Measurements from ENCODE around the gene KMT2E.

Gene KMT2E

DNA sequence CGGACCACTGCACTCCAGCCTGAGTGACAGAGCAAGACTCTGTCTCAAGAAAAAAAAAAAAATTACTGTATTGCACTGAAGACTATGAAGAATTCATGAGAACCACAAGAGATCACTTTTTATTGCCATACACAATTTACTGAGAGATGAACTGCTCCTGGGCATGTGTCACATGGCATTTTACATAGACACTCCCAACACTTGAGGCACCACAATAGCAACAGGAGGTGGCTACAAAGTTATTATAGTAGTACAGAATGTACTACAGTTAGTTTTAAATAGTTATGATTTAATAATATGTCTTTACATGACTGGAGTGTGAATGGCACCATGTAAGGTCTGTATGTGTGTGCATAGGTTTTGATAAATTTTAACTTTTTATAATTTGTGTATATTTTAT, 70.6 kb downstream of the KMT2E start:
- no peak for DNase-seq

DNA sequence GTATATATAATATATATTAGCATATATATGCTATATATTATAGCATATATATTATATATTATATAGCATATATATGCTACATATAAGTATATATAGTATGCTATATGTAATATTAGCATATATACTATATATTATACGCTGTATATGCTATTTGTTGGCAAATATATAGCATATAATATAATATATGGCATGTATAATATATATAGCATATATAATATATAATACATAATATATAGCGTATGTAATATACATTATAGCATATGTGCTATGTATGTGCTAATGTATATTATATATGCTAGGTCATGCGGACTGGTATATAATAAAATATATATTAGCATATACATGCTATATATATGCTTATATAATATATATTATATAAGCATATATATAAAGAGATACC, 72.8 kb downstream of the KMT2E start:
- no peak for DNase-seq

DNA sequence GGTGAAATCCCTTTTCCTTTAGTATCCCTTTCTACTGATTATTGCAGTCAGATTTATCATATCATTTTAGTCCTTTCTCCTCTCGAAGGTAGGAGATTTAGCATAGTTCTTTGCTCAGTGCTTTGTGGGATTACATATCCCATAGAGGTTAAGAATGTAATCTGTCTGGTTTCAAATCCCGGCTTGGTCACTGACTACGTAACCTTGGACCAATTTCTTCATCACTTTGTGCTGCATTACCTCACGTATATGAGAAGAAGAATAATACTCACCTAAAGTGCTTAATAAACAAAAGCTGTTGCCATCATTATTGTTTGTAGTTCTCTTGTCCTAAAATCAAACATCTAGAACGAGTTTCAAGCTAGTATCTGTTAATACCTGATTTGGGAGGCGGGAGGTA, 74.0 kb downstream of the KMT2E start:
- DNase-seq = no peak

DNA sequence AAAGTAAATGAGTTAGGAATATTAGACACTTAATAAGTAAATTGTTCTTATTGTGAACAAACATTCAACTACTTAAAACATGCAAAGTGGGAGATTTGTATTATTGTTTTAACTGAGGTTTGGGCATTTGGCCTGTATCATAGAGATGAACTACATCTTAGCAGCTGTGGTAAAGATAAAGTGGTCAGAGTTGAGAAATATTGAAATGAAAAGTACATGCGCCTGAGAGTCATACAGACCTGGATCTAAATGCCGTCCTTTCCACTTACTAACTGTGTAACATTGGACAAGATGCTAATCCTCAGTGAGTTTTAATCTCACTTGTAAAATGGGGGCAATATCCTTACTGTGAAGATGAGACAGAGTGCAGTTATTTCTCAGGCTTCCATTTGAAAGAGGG, 74.5 kb downstream of the KMT2E start:
- no peak for DNase-seq

DNA sequence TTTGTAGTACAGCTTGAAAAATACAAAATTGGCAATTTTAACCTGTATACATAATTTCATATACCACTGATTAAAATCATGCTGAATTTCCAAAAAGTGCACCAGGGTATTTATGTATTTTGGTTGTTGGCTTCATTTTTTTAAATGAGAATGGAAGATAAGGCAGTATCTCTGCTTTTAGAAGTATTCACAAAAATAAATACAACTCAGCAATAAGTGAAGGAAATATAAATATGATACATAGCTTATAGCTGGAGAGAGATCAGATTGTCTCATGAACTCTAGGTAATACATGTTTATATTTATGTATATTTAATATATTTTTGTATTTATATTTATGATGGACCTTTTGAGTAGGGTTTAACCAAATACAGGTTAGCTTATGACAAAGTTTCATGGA, 81.0 kb downstream of the KMT2E start:
- DNase-seq = no peak

DNA sequence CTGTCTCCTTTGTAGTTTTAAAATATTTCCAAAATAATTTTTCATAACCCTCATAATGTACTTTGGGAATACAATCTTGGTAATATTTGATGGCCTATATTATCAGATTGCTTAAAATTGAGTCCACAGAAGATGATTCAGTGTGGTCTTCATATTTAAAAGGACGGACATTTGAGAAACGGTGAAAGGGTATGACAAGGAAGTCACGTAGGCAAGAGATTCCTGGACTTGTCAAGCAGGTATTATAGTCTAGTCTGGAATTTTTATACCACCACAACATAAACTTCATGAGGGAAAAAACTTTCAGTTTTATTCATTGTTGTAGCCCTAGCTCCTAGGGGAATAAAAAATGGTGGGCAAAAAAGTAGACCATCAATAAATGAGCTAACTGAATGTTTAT, 82.3 kb downstream of the KMT2E start:
- DNase-seq = no peak

DNA sequence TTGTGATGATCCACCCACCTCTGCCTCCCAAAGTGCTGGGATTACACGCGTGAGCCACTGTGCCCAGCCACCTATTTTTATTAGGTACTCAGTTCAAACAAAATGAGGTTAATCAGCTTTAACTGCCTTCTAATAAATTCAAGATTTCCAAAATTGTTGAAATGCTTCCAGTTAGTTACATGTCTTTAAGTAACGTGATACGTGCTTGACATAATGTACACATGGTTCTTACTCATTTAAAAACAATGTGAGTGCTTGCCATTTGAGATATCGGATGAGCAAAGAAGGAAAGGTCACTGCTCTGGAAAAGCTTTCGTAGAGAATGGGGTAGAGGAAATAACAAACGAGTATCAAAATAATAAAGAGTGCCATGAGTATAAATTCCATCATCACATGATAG, 83.6 kb downstream of the KMT2E start:
- DNase-seq = no peak

DNA sequence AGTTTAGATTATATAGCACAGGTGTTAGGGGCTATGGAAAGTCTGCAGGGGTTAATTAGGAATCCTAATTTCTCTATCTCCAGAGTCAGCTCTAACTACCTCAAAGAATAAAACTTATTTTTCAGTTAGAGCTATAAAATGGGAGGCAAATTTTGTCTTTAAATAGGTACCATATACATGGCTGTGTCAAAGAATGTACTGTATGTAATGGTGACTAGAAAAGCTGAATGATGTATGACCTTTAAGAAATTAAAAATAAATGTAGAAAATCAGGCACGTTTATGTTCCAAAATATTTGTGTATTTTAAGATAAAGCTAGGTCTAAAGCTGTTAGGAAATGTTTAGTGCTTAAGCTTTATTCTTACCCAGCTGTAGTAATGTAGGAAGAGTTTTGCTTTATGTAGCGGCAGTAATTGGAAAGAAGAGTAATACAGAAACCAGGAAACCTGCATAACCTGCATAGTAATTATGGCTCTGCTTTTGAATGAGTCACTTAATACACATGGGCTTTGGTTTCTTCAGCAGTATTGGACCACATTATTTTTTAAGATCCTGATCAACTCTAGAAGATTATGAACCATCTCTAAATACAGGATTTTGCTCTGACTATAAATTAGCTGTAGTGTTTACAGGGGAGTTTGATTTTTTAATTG, 85.0 kb downstream of the KMT2E start:
- no peak for DNase-seq

DNA sequence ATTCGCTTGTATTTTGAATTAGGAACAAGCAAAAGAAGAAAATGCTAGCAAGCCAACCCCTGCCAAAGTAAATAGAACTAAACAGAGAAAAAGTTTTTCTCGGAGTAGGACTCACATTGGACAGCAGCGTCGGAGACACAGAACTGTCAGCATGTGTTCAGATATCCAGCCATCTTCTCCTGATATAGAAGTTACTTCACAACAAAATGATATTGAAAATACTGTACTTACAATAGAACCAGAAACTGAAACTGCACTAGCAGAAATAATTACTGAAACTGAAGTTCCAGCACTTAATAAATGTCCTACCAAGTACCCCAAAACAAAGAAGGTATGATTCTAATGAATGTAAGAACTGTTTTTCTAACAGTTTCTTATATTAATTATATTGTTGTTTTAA, 87.9 kb downstream of the KMT2E start:
- DNase-seq = no peak

DNA sequence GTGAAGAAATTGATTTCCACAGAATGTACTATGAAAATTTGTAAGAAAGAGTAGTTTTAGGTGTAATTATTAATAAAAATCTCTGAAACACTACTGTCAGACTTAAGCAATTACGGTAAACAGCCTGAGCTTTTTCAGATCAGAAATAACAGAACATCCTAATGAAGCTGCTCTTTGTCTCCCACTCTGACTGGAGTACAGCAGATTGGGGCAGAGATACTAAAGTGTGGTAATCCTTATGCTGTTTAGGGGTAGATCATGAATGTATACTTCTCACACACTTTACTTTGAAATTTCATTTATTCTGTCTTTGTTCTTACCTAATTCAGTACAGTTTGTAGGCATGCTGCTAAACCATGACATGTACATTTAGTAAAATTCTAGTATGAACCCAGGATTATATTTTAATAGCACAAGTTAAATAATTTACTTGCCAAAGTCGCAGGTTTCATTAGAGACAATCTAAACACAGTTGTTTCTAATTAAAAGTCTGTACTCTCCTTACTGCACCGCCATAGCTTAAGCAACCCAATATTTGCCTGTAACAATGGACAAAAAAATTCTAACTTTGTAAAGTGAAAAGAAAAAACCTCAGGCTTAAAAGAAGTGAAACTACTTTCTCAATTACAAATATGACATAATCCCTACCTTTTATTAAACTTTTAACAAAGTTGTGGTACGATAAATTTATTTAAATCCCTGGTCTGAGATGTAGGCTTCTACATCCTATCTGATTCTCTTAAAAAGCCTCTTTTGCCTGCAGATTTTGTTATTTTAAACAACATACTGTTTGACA, 88.8 kb downstream of the KMT2E start:
- DNase-seq = no peak

DNA sequence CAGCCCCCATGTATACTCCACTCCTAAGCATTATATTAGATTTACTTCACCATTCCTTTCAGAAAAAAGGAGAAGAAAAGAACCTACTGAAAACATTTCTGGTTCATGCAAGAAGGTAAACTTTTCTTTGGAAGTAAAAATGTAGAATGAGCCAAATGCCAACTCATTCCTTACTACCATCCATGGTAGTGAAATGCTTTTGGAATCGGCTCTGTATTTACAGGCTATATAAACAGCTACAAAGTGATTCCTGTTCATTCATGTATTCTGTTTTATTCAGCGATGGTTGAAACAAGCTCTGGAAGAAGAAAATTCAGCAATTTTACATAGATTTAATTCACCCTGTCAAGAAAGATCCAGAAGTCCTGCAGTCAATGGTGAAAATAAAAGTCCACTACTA, 91.6 kb downstream of the KMT2E start:
- no peak for DNase-seq

DNA sequence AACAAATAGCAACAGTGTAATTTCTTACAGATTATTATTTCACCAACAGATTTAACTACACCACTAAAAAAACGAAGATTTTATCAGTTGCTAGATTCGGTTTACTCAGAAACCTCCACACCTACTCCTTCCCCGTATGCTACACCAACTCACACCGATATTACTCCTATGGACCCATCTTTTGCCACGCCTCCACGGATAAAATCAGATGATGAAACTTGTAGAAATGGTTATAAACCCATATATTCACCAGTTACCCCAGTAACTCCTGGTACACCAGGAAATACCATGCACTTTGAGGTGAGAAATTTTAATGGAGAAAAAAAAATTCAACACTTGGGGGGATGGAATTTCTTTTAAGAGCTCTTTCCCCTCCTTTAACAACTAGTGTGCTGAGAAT, 92.5 kb downstream of the KMT2E start:
- no peak for DNase-seq

DNA sequence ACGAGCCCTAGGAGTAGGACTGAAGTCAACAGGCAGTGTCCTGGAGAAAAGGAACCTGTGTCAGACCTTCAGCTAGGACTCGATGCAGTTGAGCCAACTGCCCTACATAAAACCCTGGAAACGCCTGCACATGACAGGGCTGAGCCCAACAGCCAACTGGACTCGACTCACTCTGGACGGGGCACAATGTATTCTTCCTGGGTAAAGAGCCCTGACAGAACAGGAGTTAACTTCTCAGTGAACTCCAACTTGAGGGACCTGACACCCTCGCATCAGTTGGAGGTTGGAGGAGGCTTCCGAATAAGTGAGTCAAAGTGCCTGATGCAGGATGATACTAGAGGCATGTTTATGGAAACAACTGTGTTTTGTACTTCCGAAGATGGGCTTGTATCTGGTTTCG, 93.5 kb downstream of the KMT2E start:
- no peak for DNase-seq

DNA sequence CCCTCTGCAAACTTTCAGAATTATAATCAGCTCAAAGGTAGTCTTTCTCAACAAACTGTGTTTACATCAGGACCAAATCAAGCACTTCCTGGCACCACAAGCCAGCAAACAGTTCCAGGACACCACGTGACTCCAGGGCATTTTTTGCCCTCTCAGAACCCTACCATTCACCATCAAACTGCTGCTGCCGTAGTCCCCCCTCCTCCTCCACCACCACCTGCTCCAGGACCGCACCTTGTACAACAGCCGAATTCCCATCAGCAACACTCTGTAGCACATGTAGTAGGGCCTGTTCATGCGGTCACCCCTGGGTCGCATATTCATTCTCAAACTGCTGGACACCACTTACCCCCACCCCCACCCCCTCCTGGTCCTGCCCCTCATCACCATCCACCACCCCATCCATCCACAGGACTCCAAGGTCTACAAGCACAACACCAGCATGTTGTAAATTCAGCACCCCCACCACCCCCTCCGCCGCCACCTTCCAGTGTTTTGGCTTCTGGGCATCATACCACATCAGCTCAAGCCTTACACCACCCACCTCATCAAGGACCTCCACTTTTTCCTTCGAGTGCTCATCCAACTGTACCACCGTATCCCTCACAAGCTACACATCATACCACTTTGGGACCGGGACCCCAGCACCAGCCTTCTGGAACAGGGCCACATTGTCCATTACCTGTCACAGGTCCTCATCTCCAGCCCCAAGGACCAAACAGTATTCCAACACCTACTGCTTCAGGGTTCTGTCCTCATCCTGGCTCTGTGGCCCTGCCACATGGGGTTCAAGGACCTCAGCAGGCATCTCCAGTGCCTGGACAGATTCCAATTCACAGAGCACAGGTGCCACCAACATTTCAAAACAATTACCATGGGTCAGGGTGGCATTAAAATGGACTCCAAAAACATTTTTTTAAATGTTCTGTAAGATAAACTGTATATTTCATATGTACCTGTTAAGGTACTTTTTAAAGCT, 98.7 kb downstream of the KMT2E start:
- DNase-seq = no peak

DNA sequence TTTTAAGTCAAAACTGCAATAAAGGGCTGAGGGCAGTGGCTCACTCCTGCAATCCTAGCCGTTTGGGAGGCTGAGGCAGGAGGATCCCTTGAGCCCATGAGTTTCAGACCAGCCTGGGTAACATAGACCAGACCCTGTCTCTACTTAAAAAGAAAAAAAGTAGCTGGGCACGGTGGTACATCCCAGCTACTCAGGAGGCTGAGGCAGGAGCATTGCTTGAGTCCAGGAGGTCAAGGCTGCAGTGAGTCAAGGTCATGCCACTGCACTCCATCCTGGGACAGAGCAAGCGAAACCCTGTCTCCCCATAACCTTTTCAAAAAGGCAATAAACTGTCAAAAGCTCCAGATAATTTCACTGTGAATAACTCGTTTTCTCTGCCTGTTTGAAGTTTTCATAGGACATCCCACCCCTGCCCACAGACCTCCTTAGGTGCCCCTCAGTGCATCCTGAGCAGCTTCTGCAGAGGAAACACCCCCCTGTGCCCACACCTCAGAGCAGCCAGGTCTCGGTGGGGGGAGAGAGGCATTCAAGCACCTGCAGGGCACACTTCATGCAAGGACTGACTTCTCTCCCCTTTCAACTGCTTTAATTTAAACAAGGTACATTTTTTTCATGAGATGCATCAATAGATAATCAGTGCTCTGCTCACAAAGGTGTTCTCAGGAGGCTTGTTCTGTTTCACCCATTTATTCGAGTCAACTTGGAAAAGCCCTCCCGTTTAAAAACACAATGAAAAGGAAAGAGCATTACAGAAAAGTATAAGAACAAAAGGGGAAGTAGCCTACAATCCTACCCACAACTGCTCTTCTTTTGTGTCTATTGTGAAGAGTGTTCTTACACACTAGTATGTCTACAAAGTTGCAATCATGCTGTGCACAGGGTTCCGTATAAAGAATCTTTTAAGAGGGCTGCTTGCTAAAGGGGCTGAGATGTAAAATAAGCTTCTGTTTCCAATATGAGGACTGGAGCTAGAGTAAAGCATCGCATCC, 104.9 kb downstream of the KMT2E start:
- no peak for DNase-seq

DNA sequence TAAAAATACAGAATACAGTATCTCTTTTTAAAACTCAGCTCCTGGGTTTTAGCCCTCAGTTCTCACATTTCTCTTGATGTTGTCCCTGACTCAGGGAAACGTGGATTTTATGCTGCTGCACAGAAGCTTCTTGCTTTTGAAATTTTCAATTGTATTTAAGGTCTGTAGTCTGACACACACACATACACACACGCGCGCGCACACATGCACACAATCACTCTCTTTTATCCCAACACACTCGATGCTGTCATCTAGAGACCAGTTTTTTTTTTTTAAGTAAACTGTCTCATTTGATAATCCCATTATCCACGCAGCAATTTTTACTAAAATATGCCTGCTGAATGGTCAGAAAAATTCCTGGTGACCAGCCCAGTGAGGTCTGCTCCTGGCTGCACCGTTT, 108.6 kb downstream of the KMT2E start:
- DNase-seq = no peak

DNA sequence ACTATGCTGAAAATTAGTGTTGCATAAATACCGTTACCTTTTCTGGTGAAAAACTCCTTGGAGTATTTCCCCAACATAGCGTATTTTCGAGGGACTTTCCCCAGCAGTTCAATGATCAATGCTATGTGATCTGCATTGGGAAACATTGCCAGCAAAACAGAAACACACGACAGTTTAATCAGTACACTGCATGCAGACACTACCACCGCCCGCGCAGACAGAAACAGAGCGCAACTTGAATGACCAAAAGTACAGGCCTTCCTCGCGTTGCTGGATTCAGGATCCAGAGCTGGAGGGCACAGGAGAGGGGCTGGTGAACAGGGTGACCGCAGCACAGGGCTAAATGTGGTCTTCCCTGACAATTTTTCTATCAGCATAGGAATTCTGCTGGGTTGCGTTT, 111.7 kb downstream of the KMT2E start:
- no peak for DNase-seq

DNA sequence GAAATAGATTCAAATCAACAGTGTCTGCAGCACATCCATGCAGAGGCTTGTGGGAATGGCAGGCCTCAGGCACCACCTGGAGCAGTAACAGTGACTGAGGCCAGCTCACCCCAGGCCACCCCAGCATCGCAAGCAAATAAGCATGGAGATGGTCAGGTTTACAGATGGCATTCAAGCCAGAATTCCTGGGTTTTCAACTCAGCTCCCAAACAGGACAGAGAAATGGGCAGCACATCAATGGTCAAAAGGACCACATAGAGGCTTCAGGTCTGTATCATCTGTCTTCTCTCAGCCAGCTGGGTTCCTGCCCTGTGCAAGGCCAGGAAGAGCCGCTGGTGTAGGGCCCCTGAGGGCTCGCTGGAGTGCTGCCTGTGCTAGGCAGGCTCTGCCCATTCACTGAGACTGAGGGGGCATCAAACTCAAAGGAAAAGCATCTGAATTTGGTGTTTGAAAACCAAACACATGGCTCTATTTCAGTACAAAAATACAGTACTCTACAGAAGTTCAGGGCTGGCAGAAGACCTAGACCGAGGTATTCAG, 112.5 kb downstream of the KMT2E start:
- DNase-seq = no peak

DNA sequence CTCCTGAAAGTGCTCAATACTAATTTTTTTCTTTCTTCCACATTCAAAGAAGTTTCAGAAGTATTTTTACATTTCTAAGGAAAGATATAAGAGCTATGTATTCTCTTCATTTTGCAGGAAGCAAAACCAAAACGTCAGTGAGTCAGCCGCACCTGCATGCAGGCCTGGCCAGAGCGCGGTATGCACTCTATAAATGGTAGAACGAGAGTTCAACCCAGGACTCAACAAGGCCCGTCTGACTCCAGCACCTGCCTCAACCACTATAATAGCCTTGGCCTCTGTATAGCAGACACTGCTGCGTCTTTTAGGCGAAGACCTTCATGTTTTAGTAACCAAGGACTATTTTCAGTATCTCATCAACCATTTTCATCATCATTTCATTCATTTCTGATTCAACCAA, 113.2 kb downstream of the KMT2E start:
- no peak for DNase-seq

DNA sequence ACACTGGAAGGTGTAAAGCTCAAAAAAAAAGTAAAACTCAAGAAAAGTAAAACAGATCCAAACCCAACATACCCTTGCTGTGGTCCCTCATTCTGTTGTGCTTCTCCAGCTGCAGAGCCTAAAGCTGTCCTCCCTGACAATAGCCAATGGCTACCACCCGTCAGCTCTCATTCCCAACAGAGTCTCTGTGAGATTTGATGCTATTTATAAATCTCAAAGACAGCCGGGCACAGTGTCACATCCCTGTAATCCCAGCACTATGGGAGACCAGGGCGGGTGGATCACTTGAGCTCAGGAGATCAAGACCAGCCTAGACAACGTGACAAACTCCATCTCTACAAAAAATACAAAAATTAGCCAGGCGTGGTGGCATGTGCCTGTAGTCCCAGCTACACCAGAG, 116.0 kb downstream of the KMT2E start:
- DNase-seq = no peak

DNA sequence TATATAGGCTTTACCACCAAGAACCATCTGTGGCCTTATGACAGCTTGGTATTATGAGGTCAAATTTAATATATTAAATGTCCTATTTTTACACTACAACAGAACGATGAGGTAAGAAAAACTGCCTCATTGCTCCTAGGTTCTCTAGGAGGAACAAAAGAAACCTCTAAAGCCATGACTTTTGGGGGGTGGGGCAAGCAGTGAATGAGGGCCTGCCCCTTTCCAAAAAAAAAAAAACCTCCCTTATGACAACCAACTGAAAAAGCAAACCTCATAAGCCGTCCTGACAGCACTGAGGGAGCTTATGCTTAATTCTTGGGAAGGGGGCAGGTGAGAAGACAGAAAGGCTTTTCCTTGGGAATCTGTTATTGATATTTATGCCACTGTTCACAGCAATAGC, 116.6 kb downstream of the KMT2E start:
- no peak for DNase-seq

DNA sequence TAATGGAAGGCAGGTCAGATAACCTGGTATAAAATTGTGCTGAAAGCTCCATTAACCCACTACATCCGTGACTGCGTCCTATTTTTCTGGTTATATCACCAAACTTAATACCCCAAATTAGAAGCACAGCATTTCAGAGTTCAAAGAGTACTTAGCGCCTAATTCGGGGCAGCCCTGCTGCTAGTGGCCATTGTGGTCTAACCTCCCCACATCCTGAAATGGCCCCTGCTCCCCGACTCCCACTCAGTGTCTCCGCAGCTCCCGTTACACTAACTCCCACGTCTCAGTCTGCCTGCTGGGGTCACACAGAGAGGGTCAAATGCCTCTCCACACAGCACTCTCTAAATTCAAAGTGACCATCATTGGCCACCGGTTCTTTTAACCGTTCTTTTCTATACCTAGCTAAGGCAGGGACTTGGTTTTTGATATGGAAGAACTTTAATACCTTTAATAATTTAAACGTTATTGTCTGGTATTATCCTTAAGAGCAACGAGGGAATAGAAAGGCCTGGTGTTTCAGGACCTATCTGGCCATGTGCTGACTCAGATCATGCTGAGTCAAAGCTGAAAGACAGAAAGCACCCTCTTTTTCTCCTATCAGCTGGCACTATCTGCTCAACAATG, 117.1 kb downstream of the KMT2E start:
- DNase-seq = no peak

Data from activated CD8-positive, alpha-beta memory T cell treated with anti-CD3 and anti-CD28 coated beads for 24 hours (primary cell).